Gastroesophageal sphincter (tissue), 4 donors: ENCODE data around the gene OR6N1. TPM values are rescaled to one million over a fixed set of nuclear protein-coding genes. Genes with fewer than 3 reads are reported as not detected.

Source experiments
- ATAC-seq: fragments of 150-250 bp; one replicate; pipeline ENCODE4 v1.9.1; 2016; ENCODE audit warnings: mild to moderate bottlenecking, moderate library complexity
- H3K27ac ChIP-seq, 4 donors: fragments of 200-600 bp; sonication (generic) in 3 of 4; 1 replicate in 3 of 4; 2 replicates in 1 of 4; pipeline ENCODE4 v1.5.1; 2016 to 2019
- H3K27me3 ChIP-seq: fragments of 200-600 bp; sonication (generic); one replicate; pipeline ENCODE4 v1.5.1; 2019
- H3K36me3 ChIP-seq, 2 donors: fragments of 200-600 bp; sonication (generic); one replicate each; pipeline ENCODE4 v1.5.1; 2019; ENCODE audit warnings: control low read depth in 1 of 2
- H3K4me1 ChIP-seq, 3 donors: fragments of 200-600 bp; sonication (generic); 1 replicate in 2 of 3; 2 replicates in 1 of 3; pipeline ENCODE4 v1.5.1; 2016 to 2019; ENCODE audit warnings: control low read depth in 2 of 3
- H3K4me3 ChIP-seq, 2 donors: fragments of 200-600 bp; sonication (generic); one replicate each; pipeline ENCODE4 v1.5.1; 2019; ENCODE audit warnings: mild to moderate bottlenecking in 1 of 2, moderate library complexity in 1 of 2
- H3K9me3 ChIP-seq, 3 donors: fragments of 200-600 bp; sonication (generic); one replicate each; pipeline ENCODE4 v1.5.1; 2017 to 2019; ENCODE audit warnings: control low read depth in 2 of 3
- EP300 ChIP-seq: sonication (generic); formaldehyde crosslinking; IDR thresholded peaks from one replicate; pipeline ENCODE4 v1.6.1; 2017; ENCODE audit warnings: antibody characterized with exemption, mild to moderate bottlenecking
- POLR2A ChIP-seq, 2 donors: fragments of 450-650 bp; IDR thresholded peaks; one replicate each; pipeline ENCODE4 v1.6.1; 2017; ENCODE audit warnings: antibody characterized with exemption in 2 of 2, mild to moderate bottlenecking in 2 of 2, moderate library complexity in 1 of 2
- POLR2AphosphoS5 ChIP-seq: sonication (generic); formaldehyde crosslinking; IDR thresholded peaks from one replicate; pipeline ENCODE4 v1.6.1; 2017; ENCODE audit warnings: antibody characterized with exemption
- WGBS, 2 donors: methylation state at CpG; one replicate each; pipeline ENCODE4 v1.1.5; 2018; ENCODE audit warnings: low coverage in 1 of 2; 5-methylcytosine and 5-hydroxymethylcytosine counted together
- total RNA-seq, 4 donors: library from RNA; depleted of rRNA; stranded (reverse); fragments of >200 nt; gene quantifications; one replicate each; pipeline ENCODE4 v1.1.0, GENCODE V29; 2016
- TF ChIP-seq, protein P1 (sequence below), 4 experiments: fragments of 200-600 bp in 2 of 4; fragments of 450-650 bp in 2 of 4; sonication (generic) in 1 of 4; IDR thresholded peaks; one replicate each; pipeline ENCODE4 v1.5.1; 2017 to 2019; ENCODE audit warnings: antibody characterized with exemption in 4 of 4, mild to moderate bottlenecking in 2 of 4, moderate library complexity in 2 of 4

Gene OR6N1, protein sequence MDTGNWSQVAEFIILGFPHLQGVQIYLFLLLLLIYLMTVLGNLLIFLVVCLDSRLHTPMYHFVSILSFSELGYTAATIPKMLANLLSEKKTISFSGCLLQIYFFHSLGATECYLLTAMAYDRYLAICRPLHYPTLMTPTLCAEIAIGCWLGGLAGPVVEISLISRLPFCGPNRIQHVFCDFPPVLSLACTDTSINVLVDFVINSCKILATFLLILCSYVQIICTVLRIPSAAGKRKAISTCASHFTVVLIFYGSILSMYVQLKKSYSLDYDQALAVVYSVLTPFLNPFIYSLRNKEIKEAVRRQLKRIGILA
- total RNA-seq, result not detected

- Histone ChIP-seq H3K4me1 (no peaks in the 10 kb centered on the region), H3K36me3 (no peaks in the 10 kb centered on the region), H3K27me3 (no peaks in the 10 kb centered on the region), H3K4me3 (no peak within 1 kb of the TSS), H3K27ac (no peak within 1 kb of the TSS), H3K9me3 (no peaks in the 10 kb centered on the region)
- TF ChIP-seq POLR2AphosphoS5 (no peak), EP300 (no peak)
- TF ChIP-seq, protein P1, sequence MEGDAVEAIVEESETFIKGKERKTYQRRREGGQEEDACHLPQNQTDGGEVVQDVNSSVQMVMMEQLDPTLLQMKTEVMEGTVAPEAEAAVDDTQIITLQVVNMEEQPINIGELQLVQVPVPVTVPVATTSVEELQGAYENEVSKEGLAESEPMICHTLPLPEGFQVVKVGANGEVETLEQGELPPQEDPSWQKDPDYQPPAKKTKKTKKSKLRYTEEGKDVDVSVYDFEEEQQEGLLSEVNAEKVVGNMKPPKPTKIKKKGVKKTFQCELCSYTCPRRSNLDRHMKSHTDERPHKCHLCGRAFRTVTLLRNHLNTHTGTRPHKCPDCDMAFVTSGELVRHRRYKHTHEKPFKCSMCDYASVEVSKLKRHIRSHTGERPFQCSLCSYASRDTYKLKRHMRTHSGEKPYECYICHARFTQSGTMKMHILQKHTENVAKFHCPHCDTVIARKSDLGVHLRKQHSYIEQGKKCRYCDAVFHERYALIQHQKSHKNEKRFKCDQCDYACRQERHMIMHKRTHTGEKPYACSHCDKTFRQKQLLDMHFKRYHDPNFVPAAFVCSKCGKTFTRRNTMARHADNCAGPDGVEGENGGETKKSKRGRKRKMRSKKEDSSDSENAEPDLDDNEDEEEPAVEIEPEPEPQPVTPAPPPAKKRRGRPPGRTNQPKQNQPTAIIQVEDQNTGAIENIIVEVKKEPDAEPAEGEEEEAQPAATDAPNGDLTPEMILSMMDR (IDR thresholded peaks at IDR 0.05), result no peak
- 35 to 41% methylated on average over 3 to 6 of the region's 6 CpGs for WGBS, 2 donors
- ATAC-seq, result no peak
Observed at GRCh38 chr1:158771950-158772866, at the start of gene OR6N1. Gene OR6N1, minus strand, starts transcription at chr1:158772195. Its CDS starts 5,513 bp downstream, at chr1:158766682.

DNA sequence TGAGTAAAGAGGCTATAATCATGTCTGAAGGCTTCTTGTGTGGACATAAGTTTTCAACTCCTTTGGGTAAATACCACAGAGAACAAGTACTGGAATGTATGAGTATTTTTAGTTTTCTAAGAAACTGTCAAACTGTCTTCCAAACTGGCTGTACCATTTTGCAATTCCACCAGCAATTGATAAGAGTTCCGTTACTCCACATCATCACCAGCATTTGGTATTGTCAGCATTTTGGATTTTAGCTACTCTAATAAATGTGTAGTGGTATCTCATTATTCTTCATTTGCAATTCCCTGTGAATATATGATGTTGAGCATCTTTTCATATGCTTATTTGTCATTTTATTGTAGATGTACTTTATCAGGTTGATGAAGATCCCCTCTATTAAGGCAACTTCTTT, 49.7 kb upstream of the OR6N1 start:
- ATAC-seq, result no peak
- TF ChIP-seq POLR2A (IDR thresholded peaks at IDR 0.05) (no peak), EP300 (no peak), POLR2AphosphoS5 (no peak)
- TF ChIP-seq, protein P1 (IDR thresholded peaks at IDR 0.05), result no peak
- H3K27ac ChIP-seq, result no peak overlapping the region
- no peak overlapping the region for H3K4me3 ChIP-seq
- H3K9me3 ChIP-seq, result no peaks in the 10 kb centered on the region
- 75 to 79% methylated on average over 1 of the region's 1 CpG for WGBS, 2 donors
- H3K4me1 ChIP-seq, result no peaks in the 10 kb centered on the region
- no peaks in the 10 kb centered on the region for H3K27me3 ChIP-seq
- H3K36me3 ChIP-seq, result no peaks in the 10 kb centered on the region

DNA sequence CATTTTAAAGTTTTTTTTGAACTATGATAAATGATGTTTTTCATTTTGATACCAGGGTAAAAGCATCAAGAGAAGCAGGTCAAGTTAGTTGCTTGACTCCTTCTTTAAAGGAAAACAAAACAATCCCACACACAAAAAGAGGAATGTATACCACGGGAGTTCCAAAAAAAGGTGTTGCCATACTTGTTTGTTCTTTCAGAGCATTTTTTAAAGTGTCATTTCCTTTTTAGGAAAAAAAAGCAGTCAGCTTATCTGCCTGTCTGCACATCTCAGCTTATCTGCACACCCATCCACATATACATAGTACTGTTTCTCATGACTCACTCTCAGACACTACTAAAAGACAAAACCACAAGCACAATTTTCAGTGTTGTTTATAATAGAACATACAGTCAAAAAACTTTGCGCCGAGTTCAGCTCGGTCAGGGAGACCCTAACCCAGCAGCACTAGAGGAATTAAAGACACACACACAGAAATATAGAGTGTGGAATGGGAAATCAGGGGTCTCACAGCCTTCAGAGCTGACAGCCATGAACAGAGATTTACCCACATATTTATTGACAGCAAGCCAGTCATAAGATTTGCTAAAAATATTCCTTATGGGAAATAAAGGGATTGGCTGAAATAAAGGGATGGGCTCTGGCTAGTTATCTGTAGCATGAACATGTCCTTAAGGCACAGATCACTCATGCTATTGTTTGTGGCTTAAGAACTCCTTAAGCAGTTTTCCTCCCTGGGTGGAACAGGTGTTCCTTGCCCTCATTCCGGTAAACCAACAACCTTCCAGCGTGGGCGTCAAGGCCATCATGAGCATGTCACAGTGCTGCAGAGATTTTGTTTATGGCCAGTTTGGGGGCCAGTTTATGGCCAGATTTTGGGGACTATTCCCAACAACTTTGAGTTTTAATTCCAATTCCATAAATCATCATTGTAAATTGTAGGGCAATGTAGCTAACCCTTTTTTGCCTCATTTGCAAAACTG, 47.8 kb upstream of the OR6N1 start:
- ATAC-seq, result no peak
- TF ChIP-seq POLR2A (IDR thresholded peaks at IDR 0.05) (no peak), POLR2AphosphoS5 (no peak), EP300 (no peak)
- TF ChIP-seq, protein P1 (IDR thresholded peaks at IDR 0.05), result no peak
- Histone ChIP-seq H3K4me3 (no peak overlapping the region), H3K36me3 (no peaks in the 10 kb centered on the region), H3K27ac (no peak overlapping the region), H3K9me3 (no peaks in the 10 kb centered on the region), H3K4me1 (no peaks in the 10 kb centered on the region), H3K27me3 (no peaks in the 10 kb centered on the region)
- WGBS, 2 donors, result 51 to 79% methylated on average over 4 to 7 of the region's 7 CpGs

DNA sequence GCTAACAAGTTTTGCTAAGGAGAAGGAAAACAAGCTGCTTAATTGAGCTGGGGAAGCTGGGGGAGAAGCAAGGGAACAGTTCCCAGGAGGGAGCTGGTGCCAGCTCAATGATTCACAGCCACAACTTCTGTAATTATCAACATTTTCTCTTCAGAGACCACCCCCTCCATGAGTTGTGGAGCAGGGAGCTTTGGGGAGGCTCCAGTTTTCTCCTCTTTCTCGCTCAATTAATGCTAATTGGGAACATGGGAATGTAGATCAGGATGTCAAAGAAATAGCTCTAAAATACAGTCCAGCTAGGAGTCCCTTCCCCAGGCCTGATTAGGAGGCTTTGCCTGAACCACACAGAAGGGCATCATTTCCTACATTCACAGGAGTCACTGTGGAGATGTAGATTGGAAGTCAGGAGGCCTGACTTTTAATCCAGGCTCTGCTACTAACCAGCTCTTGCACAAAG, 47.0 kb upstream of the OR6N1 start:
- H3K4me1 ChIP-seq, result no peaks in the 10 kb centered on the region
- H3K27me3 ChIP-seq, result no peaks in the 10 kb centered on the region
- no peaks in the 10 kb centered on the region for H3K36me3 ChIP-seq
- no peak for ATAC-seq
- H3K9me3 ChIP-seq, result no peaks in the 10 kb centered on the region
- WGBS, 2 donors, result 100% methylated on average over 1 of the region's 1 CpG; no CpG with 5 or more reads in 1 of the 2 donors
- TF ChIP-seq EP300, result no peak
- TF ChIP-seq POLR2A (IDR thresholded peaks at IDR 0.05), result no peak
- TF ChIP-seq, protein P1 (IDR thresholded peaks at IDR 0.05), result no peak
- no peak for TF ChIP-seq POLR2AphosphoS5
- H3K27ac ChIP-seq, result no peak overlapping the region
- no peak overlapping the region for H3K4me3 ChIP-seq
